ENCODE measurements around the gene MYO1E. TPM values are rescaled to one million over a fixed set of nuclear protein-coding genes. Genes with fewer than 3 reads are reported as not detected.

MYO1E gene
- total RNA-seq, 2 experiments from 2014 or later = 1.5 to 26.5 TPM

DNA sequence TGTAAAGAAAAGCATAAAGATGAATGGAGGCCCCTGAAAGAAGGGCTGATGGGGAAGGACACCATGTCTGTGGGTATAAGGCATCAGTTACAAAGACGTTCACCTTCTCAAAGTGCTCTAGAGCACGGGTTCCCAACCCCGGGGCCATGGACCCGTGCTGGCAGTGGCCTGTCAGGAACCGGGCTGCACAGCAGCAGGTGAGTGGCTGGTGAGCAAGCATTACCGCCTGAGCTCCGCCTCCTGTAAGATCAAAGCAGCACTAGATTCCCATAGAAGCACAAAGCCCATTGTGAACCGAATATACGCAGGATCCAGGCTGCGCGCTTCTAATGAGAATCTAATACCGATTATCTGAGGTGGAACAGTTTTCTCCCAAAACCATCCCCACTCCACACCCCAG, 25.7 kb downstream of the MYO1E start:
- Histone ChIP-seq H3K9me3 (ENCODE audit: low read length) (no peaks in the 10 kb centered on the region), H3K4me1 (ENCODE audit: insufficient read depth, low read length, poor library complexity, severe bottlenecking) (peaks cover 11% of the 10 kb centered on the region), H3K4me3 (ENCODE audit: low read depth, low read length, poor library complexity, severe bottlenecking) (no peak overlapping the region), H3K36me3 (ENCODE audit: insufficient read depth, low read length) (no peaks in the 10 kb centered on the region), H2AFZ (ENCODE audit: low read length) (no peak overlapping the region), H3K9me2 (ENCODE audit: insufficient read depth, low read length) (no peaks in the 10 kb centered on the region), H3K4me2 (ENCODE audit: low read length) (no peak overlapping the region), H3K79me2 (ENCODE audit: insufficient read depth, low read depth, low read length) (no peaks in the 10 kb centered on the region), H3K27ac (ENCODE audit: low read depth, low read length, poor library complexity, severe bottlenecking) (no peak overlapping the region), H4K20me1 (ENCODE audit: insufficient read depth, low read length) (no peaks in the 10 kb centered on the region)
- ChIA-PET CTCF (ENCODE audit: unreplicated experiment) (no interaction called here), POLR2A (no interaction called here)
- BruUV-seq (replicated peaks) = no TSS peak
- DNase-seq (ENCODE audit: low spot score) = no peak
- intact Hi-C loops (cut with micrococcal nuclease; ENCODE audit: unreplicated experiment) = no loop called here
- no peak for TF ChIP-seq CTCF (conservative IDR thresholded peaks at IDR 0.05; ENCODE audit: low read length)
- TF ChIP-seq EZH2phosphoT487 (IDR thresholded peaks at IDR 0.05; ENCODE audit: borderline replicate concordance, low read depth, low read length) = no peak

- CTCF ChIA-PET (ENCODE audit: unreplicated experiment) = no interaction called here
- no peak overlapping the region for H3K4me2 ChIP-seq (ENCODE audit: low read length)
- H3K4me3 ChIP-seq (ENCODE audit: low read depth, low read length, poor library complexity, severe bottlenecking) = no peak overlapping the region
Measured at GRCh38 chr15:59345326-59345725, 27.3 kb downstream of the MYO1E start.

More at GRCh38 chr15:59345326-59345725, 27.3 kb downstream of the MYO1E start:
- Histone ChIP-seq H2AFZ (ENCODE audit: low read length) (no peak overlapping the region), H3K27ac (ENCODE audit: low read depth, low read length, poor library complexity, severe bottlenecking) (no peak overlapping the region), H3K9me3 (ENCODE audit: low read length) (no peaks in the 10 kb centered on the region), H3K9me2 (ENCODE audit: insufficient read depth, low read length) (no peaks in the 10 kb centered on the region), H3K79me2 (ENCODE audit: insufficient read depth, low read depth, low read length) (no peaks in the 10 kb centered on the region), H3K4me1 (ENCODE audit: insufficient read depth, low read length, poor library complexity, severe bottlenecking) (peaks cover 11% of the 10 kb centered on the region), H3K36me3 (ENCODE audit: insufficient read depth, low read length) (no peaks in the 10 kb centered on the region), H4K20me1 (ENCODE audit: insufficient read depth, low read length) (no peaks in the 10 kb centered on the region)
- POLR2A ChIA-PET = interaction anchor here (0.7 to 2.0 kb wide), 4 partner anchors 10 to 548 kb away, joined by 3 to 4 read pairs (median 3); no protein-coding TSS in a partner anchor
- BruUV-seq (replicated peaks) = no TSS peak
- intact Hi-C loops (cut with micrococcal nuclease; ENCODE audit: unreplicated experiment) = no loop called here
- no peak for DNase-seq (ENCODE audit: low spot score)
- TF ChIP-seq CTCF (conservative IDR thresholded peaks at IDR 0.05; ENCODE audit: low read length) = no peak
- no peak for TF ChIP-seq EZH2phosphoT487 (IDR thresholded peaks at IDR 0.05; ENCODE audit: borderline replicate concordance, low read depth, low read length)

Measured in OCI-LY7 (cell line).